ENCODE measurements around the gene LMX1B.

GRCh38 chr9:126636983-126637798 lies 23.5 kb downstream of the LMX1B start:
- TF ChIP-seq CTCF (optimal IDR thresholded peaks at IDR 0.05 in 1 of 3, IDR thresholded peaks at IDR 0.05 in 1 of 3, conservative IDR thresholded peaks at IDR 0.05 in 1 of 3; ENCODE audit: extremely low read depth in 1 of 3, insufficient read depth in 2 of 3, low read length in 3 of 3) = no peak
- no peak for TF ChIP-seq EZH2 (IDR thresholded peaks at IDR 0.05; ENCODE audit: low read length)
